Fibroblast of peridontal ligament (primary cell): ENCODE data around the gene BLID.
A peak's percentile ranks its signal among the peaks of the same experiment; 100 is the strongest.

Experiments used
- DNase-seq: peaks from one replicate; pipeline ENCODE4 v3.0.0-alpha.2; 2010; ENCODE audit errors: extremely low read depth

Gene BLID, protein sequence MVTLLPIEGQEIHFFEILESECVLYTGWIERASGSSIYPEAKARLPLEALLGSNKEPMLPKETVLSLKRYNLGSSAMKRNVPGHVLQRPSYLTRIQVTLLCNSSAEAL

DNA sequence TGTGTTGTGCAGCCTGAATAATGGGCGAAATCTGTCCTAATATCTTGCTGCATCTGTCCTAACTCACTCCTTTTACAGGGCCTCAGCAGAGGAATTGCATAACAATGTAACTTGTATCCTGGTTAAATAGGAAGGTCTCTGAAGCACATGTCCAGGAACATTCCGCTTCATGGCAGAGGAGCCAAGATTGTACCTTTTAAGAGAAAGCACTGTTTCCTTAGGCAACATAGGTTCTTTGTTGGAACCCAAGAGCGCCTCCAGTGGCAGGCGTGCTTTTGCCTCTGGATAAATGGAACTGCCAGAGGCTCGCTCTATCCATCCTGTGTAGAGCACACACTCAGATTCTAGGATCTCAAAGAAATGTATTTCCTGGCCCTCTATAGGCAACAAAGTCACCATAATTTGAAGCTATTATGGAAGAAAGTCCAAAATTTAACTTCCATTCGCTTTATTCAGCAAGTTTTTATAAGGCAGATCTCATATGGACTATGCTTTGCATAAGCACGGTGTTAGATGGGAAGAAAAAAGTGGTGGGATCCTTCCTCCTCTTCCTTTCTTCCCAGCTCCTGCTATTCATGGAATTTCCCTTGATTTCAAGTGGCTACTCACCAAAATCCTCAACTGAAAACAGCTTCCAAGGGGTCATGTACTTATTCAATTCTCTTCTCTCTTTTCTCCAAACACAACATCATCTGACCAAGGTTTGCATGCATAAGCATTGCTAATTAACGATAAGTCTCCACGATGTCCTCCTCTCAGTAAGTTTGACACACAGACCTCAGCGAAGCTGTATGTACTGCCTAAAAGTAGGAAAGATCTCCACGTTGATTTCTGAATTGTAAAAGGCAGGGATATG is at the start of gene BLID:
Gene BLID (minus strand): TSS at position 692 of the 856 bp plus-strand sequence. CDS start 293 bp downstream, at position 399.
- peak; percentile 66 for DNase-seq

DNA sequence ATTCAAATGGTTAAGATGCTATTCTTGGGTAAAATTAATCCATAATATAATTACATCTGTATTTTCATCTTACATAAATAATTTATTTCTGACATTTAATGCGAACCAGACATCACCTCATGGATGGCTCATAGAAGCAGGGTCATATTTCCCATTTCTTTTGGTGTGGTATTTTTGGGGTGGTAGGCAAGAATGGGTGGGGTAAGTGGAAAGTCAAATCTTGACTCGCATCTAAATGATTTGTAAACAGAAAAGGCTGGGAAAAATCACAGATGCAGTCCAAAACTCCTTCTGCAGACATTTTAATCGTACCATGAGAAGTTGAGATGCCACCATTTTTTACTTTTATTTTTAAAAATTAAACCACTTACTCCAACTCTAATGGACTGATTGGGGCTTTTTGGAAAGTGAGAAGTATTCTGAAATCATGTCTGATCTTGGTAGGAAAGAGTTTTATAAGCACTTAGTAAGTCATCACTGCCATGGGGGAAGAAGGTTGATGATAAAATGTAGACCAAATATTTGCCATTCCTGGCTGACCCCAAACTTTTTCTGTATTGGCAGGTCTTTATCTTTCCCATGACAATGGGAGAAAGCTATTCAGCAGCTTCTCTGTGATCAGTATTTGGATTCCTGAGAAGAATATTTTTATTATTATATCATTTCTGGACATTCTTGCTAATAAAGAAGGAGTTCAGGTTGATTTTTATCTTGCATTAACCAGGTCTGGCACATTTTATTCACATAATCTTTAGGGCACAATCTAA is 47.2 kb upstream of the BLID start:
- peak; percentile 65 for DNase-seq

DNA sequence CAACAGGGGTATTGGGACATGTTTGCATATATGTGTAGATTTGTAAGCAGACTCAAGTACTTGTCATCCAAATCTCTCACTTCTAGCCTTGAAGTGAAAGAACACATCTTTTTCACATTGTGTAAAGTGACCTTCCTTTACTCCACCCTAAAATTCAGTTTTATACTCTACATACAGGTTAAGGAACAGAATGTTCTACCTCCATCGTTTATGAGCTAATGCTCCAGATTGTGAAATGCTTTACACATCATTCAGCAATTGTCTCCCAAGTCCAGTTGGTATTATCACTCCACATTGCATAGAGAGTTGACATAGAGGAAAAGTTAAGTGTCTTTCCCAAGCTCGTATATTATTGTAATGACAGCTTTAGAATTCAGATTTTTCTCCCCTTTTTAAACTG is 46.1 kb upstream of the BLID start:
- no peak for DNase-seq

DNA sequence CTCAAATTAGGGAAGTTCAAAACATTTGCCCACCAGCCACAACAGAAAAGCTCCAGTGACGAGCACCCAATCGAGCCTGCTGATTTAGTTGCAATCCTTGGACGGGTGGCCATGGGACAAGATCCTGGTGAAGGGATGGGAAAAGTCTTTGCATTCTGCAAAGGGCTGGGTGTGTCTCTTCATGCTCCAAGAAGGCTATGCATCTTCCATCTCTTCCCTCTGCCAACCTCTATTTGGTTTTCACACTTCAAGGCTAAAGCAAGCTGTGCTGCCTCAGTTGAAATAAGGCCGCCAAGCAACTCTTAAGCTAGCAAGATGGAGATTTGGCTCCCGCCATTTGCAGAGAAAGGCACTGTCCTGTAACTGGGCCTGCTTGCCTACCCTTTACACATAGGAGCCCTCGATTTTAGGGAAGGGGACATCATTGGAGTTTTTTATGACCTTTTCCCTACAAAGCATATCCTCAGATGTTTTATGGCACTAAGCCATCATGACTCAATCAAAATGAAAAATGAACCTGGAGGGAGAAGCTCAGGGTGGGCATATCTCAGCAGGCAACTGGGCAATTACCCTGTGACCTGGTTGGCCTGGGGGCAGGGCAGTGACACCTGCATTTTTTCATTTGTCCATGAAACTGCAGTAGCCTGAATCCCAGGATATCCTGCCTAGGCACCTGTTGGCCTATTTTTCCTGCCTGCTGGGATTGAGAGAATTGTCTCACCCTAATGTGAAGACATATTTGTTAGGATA is 45.0 kb upstream of the BLID start:
- no peak for DNase-seq

DNA sequence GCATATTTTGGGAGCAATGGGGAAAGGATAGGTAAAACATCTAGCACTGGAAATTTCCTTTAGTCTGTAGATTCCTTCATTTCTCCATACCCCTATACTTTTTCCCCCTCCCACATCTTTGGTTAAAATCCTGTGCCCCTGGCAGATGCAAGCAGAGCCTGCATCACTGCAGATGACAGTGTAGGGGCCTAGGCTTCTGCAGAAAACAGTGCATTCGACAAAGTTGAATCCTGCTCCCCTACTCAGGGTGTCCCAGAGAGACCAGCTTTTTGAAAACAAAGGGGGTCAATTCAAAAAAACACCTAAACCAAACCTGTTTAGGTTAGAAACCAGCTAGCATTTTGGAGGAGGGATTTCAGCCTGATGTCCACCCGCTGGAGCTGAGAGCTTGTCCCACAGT is 43.8 kb upstream of the BLID start:
- DNase-seq = no peak

DNA sequence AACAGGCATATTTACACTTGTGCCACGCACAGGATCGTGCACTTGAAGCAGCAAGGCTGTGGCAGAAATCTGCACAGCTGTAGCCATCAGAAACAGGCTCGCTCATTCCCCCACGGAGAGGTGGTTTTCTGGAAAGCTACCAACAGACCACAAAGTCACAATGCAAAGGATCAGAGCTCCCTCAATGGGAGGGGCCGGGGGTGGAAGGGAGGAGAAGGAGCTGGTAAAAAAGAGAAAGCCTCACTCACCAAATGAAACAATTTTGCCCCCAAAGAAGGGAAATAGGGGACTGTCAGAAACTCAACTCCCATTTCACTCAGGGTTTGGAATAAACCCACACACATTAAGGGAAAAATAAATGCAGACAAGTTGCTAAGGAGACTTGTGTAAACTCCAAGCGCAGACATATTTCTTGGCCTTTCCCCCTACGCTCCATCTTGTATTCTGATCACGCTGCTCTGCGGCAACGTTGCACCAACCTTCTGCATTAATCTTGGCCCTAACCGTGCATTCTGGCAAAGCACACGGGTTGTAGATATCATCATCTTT is 43.2 kb upstream of the BLID start:
- peak; percentile 82 for DNase-seq

DNA sequence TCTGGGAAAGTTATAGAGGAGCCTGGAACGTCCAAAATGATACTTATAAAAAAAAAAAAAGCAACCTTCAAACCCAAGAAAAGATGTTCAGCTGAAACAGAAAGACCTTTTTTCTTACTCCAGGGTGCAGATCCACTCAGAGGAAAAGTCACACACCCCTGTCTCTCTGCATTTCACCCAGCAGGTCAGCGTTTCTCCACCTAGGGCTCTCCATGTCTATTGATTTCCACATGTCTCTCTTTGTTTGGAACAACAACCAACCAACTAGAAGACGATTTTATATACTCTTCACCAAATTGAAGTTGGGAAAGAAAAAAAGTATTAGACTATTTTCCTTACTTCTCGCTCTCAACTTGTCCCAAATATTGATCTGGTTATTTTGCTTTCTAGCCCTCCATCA is 42.2 kb upstream of the BLID start:
- peak; percentile 57 for DNase-seq

DNA sequence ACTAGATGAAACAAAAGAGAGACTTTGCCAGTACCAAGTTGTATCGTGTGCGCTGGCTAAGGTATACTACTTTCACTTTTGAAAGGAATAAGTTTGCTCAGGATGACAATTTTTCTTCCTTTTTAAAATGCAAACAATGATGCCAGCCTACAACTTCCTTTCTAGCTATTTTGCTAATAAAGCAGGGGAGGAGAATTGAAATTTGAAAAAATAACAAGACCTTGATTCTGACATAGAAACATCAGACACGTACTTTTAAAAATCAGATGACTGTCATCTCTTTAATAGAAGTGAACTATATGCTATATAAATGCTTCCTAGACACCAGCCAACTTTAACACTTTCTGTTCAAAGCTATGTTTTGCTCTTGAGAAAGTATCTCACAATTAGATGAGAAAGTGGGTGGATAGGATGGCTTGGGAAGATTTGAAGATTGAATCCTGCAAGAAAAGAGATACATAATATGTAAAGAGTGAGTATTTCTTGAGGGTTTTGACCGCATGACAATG is 41.7 kb upstream of the BLID start:
- DNase-seq = peak; percentile 65

DNA sequence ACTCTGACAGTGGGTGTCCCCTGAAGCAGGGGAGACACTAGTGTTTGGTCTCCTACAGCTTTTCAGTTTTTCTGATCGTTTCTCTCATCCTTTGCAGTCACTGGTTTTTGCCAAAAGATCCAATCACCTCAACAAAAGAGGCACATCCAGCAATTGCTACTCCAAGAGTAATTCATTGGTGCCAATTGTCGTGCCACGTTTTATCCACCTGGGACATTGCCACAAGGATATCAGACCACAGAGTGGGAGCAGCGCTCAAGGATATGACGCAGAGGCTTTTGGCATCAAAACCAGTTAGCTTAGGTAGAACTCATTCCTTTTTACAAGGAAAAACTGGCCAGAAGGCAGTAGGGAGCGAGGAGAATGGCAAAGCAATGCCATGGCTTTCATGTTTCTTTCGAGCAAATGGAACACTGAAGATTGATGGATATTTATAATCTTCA is 40.9 kb upstream of the BLID start:
- DNase-seq = peak; percentile 90

DNA sequence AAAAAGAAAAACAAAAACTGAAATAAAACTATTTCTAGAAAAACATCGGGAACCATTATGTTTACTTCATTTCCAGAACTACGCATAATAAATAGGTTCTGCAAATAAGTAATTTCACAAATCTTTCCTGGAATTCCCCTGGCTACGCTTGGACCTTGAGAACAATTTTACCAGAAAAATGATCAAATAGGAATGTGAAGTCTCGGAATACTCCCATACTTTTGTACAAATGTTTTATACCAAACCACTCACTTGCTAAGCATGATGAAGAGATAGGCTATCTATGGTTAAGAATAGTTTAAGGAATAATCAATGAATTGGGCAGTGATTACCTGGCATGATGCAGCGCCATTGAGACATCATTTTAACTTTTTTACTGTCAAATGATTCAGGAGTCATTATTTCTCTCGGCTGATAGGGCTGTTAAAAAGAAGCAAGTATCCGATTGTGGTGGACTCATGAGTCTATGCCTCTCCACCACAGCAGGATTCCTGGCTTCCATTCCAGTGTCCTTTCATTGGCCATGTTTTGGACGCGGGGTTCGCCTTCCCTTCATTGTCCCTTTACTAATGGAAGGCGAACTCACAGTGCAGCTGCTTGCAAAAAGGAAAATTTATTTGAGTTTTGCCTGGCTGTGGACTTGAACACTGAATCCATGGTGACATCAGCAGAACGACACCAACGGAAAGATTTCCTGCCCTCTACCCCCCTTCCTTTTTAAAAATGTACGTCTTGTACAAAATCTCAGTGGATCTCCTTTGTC is 39.9 kb upstream of the BLID start:
- peak; percentile 68 for DNase-seq

DNA sequence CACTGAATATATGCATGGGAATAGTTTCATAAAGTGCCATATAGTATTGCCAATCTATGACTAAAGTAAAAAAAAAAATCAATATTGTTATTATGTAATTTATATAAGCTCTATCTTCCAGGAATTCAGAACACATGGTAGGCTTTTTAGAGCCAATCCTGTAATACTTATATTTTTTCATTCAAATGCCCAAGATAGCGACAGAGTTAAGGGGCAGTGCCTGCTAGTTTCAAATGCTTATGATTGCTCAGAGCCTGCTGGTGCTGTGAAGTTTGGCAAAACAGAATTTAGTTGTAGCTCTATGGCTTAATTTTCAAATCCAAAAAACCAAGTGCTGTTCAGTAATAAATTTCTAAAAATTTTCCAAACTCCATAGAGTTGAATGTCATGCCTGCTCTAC is 39.0 kb upstream of the BLID start:
- peak; percentile 60 for DNase-seq

DNA sequence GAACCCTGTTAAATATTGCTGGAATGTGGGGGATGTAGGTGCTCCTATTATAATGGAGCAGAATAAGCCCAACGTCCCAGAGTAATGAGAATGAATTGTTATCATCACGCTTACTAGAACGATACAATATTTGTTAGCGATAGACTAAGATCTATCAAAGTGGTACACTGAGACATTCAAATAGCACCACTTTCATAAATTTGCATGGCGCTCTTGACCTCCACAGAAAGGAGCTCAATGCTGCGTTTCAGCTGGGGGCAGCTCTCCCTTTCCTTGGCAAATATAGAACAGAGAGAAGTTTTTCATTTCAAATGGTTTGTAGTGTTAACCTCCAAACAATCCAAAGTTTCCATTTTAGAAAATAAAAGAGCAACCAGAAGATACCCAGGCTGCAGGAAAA is 38.2 kb upstream of the BLID start:
- DNase-seq = no peak

DNA sequence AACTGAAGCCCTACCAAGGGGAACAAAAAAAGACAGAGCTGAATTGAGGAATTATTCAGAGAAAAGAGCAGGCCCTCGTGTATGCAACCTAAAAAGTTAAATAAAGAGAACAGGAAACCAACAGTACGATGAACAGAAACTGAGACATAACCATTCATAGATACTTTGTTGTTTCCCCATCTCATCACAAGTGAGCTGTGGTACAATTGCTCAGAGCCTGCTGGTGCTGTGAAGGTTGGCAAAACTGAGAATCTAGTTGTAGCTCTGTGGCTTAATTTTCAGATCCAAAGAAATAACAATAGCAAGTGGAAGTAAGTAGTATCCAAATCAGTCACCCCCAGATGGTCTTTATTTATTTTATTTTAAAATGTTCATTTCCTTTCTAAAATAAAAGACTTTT is 37.7 kb upstream of the BLID start:
- peak; percentile 62 for DNase-seq

DNA sequence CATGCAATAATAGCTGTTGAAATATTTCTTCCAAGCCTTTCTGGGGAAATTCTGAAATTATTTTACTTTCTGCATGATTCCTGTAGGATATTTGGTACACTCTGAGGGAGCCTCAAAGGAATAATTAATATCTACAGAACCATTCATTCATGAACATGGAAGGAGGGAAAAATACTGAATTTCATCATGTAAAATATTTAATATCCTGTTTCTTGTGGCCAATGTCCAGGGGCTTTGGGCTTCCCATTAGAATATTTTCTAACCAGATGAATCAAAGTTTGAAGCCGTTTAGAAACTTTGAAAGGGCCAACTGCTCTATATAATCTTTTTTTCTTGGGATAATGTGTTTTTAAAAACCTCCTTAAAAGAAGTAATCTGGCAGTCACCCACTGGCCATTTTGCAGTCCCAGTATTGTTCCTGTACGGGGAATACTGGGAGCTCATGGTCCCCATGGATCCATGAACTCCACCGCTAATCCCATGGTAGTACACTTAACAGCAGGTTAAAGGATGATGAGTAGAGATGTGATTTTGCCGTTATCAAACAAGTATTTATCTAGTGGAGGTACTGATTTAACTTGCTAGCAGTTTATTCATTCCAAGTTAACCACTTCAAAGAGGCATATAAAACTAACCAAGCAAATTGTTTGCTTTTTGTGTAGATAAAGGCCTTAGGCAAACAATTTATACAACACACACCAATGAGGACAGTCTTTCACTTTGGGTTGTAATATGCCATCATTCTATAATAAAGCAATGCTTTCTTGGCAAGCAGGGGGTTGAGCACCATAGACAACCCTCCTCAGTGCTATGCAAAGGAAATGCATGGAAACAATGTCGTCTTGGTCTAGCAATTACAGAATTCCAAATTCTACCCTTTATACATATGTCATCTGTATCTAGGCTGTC is 34.5 kb upstream of the BLID start:
- no peak for DNase-seq

DNA sequence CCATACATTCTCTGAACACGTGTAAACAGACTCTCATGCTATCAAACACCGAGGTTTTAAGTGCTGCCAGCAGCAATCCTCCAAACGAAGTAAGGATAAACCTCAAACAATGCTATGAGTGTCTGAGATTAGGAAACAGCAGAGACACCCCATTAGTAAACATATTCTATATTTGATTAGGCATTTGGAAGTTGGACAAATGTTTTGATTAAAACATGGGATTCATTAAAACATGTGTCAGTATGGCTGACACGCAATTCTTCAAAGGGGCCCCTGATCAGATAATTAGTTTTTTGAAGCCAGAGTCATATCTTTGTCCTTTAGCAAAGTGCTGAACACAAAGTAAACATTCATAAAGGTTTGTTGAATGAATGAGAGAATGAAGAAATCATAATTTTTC is 33.2 kb upstream of the BLID start:
- DNase-seq = no peak

DNA sequence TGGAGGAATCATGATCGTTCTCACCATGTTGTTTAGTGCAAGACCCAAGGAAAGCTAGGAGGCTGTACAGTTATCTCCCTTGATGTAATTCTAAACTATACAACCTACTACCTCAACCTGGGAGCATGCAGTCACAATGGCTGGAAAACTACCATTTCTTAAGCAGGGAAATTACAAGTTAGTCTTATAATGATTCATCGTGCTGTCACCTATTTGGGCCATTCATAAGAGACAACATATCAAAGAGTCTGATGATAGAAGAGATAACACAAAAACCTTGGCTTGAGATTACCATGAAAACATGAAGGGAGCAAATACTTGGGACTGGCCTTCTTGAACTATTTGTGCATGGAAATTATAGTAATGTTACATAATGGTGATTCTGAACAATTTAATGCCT is 30.5 kb upstream of the BLID start:
- DNase-seq = no peak

DNA sequence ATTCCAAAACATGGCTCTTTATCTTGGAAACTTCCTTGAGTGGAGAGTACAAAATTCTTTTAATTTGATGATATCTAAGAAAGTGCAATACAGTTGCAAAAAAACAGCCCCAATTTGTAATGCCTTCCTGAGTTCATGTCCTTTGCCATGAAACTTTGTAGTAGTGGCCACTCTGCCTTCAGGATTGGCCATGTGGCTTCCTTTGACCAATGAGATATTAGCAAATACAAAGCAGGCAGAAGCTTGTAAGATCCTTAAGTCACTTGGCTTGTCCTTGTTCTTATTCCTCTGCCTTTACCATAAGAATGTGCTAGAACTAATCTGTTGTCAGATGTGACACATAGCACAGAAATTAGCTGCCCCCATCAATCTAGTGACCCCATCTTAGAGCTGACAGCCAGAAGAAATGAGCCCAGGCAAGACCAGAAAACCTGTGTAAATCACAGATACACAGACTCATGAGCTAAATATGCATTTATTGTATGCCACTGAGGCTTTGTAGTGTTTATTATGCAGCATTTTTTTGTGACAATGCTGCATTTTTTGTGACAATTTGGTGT is 29.8 kb upstream of the BLID start:
- DNase-seq = no peak

DNA sequence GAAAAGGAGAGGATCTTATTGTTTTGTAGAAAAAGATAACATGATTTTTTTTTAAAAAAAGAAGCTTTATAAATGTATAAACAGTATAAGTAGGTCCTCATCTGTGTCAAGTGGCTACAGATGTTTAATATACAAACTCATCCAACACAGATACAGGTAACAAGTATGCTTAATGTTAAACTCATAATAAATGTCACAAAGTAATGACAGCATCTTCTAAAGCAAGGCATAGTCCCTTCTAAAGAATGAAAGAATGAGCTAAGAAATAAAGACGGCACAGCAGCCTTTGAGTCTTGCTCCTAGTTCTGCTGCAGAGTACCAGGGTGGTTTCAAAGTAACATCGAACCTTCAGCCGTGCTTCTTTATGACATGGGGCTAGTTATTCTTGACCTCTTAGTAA is 28.7 kb upstream of the BLID start:
- no peak for DNase-seq

DNA sequence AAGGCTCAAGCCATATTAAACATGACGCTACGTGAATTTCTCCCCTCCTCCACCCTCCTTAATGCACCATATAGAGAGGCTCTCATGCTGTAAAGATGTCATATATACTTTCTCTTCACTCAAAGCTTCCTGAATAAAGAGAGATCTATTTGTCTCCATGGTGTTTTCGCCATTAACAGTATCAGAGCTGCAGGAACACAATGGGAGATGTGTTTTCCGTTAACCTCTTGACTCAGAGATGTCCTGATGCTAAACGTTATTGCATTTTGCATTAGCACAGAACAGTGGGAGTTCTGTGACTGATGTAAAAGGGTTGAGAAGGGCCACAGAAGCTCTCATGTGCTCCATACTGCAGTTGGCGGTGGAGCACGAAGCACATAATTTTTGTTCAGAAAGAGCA is 25.7 kb upstream of the BLID start:
- DNase-seq = no peak
